SJSA1 (cell line): Measurements from ENCODE around the gene NAV2. TPM values are rescaled to one million over a fixed set of nuclear protein-coding genes. Genes with fewer than 3 reads are reported as not detected.

Source experiments
- DNase-seq, 2 experiments: peaks; one replicate each; pipeline ENCODE4 v3.0.0-alpha.2; 2015 to 2020; ENCODE audit warnings: low spot score in 2 of 2, low read depth in 1 of 2
- H3K27ac ChIP-seq: fragments of 250-450 bp; sonication (Bioruptor Pico); 2 replicates; pipeline ENCODE4 v1.5.1; 2020; ENCODE audit warnings: mild to moderate bottlenecking, moderate library complexity
- H3K27me3 ChIP-seq: fragments of 250-450 bp; sonication (Bioruptor Pico); replicated peaks from 2 replicates; pipeline ENCODE4 v1.5.1; 2020; ENCODE audit warnings: mild to moderate bottlenecking, moderate library complexity
- H3K36me3 ChIP-seq: fragments of 250-450 bp; sonication (Bioruptor Pico); 2 replicates; pipeline ENCODE4 v1.5.1; 2020; ENCODE audit warnings: mild to moderate bottlenecking
- H3K4me1 ChIP-seq: fragments of 250-450 bp; sonication (Bioruptor Pico); replicated peaks from 2 replicates; pipeline ENCODE4 v1.6.1; 2021; ENCODE audit warnings: mild to moderate bottlenecking
- H3K4me3 ChIP-seq: fragments of 250-450 bp; sonication (Bioruptor Pico); 2 replicates; pipeline ENCODE4 v1.5.1; 2020; ENCODE audit warnings: mild to moderate bottlenecking
- H3K9me3 ChIP-seq: fragments of 250-450 bp; sonication (Bioruptor Pico); replicated peaks from 2 replicates; pipeline ENCODE4 v1.5.1; 2020; ENCODE audit warnings: mild to moderate bottlenecking
- total RNA-seq: library from RNA; depleted of rRNA; stranded (reverse); fragments of >200 nt; shearing (Covaris generic); gene quantifications from 2 replicates; pipeline ENCODE4 v1.2.3, GENCODE V29; 2014

The NAV2 gene
- total RNA-seq, 1 experiment from 2014 or later, result 2.6 TPM

GRCh38 chr11:20156280-20156875 lies 443.7 kb downstream of the NAV2 start:
- no peak overlapping the region for H3K27ac ChIP-seq
- H3K27me3 ChIP-seq, result peaks cover 67% of the 10 kb centered on the region
- H3K4me1 ChIP-seq, result no peaks in the 10 kb centered on the region
- no peak for DNase-seq
- no peaks in the 10 kb centered on the region for H3K36me3 ChIP-seq
- H3K9me3 ChIP-seq, result peaks cover 7% of the 10 kb centered on the region
- no peak overlapping the region for H3K4me3 ChIP-seq

- peaks cover 70% of the 10 kb centered on the region for H3K27me3 ChIP-seq
- no peaks in the 10 kb centered on the region for H3K4me1 ChIP-seq
- no peak overlapping the region for H3K4me3 ChIP-seq
- H3K27ac ChIP-seq, result no peak overlapping the region
- H3K9me3 ChIP-seq, result peaks cover 7% of the 10 kb centered on the region
- H3K36me3 ChIP-seq, result no peaks in the 10 kb centered on the region
- no peak for DNase-seq
Measured at GRCh38 chr11:20156876-20157613, 444.4 kb downstream of the NAV2 start.

GRCh38 chr11:20157728-20158127 lies 445.1 kb downstream of the NAV2 start:
- H3K27me3 ChIP-seq, result peaks cover 74% of the 10 kb centered on the region
- no peak for DNase-seq
- no peak overlapping the region for H3K27ac ChIP-seq
- H3K4me1 ChIP-seq, result no peaks in the 10 kb centered on the region
- no peak overlapping the region for H3K4me3 ChIP-seq
- H3K9me3 ChIP-seq, result peaks cover 7% of the 10 kb centered on the region
- H3K36me3 ChIP-seq, result no peaks in the 10 kb centered on the region

DNA sequence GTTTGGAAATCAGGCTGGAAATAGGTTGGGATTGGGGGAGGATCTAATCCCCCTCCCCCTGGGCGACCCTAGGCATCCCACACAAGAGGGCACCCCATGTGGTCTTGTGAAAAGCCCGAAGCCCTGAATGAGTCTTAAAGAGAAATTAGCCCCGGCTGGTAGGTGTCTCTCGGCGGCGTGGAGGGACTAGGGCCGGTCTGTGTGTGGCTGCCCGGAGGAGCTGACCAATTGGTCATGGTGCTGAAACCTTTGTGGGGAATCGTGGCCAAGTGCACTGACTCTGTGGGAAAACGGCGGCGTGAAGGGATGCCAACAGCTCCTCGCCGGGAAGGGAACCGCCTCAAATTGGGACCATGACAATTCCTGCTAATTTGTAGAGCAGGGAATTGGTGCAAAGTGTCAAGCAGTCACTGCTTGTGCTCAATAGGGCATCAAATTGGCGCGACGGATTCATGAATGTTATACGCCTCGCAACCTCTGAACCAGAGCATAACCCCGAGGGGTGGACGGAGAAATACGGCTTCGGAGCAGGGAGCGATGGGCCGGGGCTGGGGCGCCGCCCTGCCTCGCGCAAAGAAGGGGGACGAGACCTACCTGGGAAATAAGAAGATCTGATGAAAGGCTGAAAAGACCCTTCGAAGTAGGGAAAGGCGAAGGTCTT lies 446.1 kb downstream of the NAV2 start:
- Histone ChIP-seq H3K27me3 (peaks cover 82% of the 10 kb centered on the region), H3K36me3 (no peaks in the 10 kb centered on the region), H3K27ac (no peak overlapping the region), H3K9me3 (peaks cover 7% of the 10 kb centered on the region), H3K4me3 (no peak overlapping the region), H3K4me1 (peaks cover 6% of the 10 kb centered on the region)
- peak; percentile 12 to 56 for DNase-seq

DNA sequence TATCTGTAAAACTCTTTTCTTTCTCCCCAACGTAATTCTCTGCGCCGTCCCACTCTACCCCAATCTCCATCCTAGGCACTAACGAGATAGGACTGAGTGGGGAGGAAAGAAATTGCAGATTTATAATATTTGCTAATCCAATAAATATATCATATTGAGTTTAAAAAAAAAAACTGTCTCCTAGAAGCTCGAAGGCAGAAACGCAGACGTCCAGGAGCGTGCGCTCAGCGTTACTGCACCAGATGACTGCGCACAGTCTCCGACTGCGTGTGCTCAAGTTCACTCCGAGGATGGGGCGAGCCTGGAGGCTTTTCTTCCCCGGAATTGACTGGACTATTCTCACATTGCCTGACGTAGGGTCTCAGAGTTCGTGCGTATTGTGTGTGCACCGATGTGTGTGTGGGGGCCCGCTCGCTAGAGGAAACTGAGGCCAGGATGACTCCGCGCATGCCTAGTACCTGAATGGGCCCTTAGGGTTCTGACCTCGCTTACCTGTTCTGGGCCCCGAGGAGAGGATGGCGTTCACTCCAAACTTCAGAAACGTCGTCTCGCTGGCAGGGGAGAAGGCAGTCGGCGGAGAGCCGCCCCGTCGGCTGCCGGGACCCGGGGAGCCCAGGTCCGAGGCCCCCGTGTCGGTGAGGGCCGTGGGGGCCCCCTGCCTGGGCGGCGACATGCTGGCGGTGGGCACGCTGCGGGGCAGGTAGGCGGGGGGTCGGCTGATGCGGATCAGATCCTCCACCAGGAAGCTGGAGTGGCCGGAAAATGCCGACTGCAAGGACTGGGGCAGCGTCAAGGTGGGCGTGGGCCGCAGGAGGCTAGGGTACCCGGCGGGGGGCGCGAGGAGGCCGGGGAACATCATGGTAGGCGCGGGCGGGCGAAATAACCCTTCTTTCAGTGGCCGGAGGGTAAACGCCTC lies 447.1 kb downstream of the NAV2 start:
- peaks cover 83% of the 10 kb centered on the region for H3K27me3 ChIP-seq
- no peaks in the 10 kb centered on the region for H3K36me3 ChIP-seq
- no peak overlapping the region for H3K27ac ChIP-seq
- peaks cover 6% of the 10 kb centered on the region for H3K4me1 ChIP-seq
- H3K9me3 ChIP-seq, result peaks cover 7% of the 10 kb centered on the region
- no peak overlapping the region for H3K4me3 ChIP-seq
- DNase-seq, result no peak

GRCh38 chr11:20160425-20161229 lies 448.0 kb downstream of the NAV2 start, which contains the start of gene DBX1:
TSS of gene DBX1 (minus strand) at chr11:20160475. CDS start at chr11:20160324, 151 bp downstream.
- Histone ChIP-seq H3K27ac (no peak within 1 kb of the TSS), H3K9me3 (peaks cover 7% of the 10 kb centered on the region), H3K4me3 (no peak within 1 kb of the TSS), H3K27me3 (peaks cover 92% of the 10 kb centered on the region), H3K4me1 (peaks cover 6% of the 10 kb centered on the region), H3K36me3 (no peaks in the 10 kb centered on the region)
- DNase-seq, result no peak

DNA sequence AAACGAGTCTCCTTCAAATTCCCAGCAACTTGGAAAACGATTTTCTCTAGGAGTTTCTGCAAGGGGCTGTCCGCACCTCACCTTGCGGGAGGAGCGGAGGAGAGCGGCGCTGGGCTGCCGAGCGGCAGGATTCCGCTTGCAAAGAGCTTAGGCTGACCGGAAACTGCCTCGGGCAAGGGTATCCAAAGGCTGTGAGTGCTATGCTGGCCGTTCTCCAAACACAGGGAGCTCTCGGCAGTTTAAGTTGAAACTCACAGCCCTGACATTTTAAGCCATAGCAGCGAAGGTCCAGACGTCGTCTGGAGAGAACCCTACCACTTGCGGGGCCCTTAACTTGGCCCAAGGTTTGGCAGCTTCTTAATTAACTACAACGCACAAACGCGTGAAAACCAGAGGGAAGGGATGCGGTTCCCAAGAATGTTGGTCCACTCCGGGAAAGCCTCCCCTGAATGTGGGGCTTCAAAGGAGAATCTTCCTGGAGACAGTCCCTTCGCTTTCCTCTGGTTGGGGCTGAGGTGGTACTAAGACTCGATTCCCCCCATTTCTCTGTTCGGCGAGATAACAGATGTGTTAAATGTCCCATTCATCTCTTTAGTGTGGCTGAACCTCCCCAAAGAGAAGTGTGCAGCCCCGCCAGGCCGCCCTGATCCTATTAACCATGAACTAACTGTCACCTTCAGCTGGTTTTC lies 448.7 kb downstream of the NAV2 start:
- peaks cover 7% of the 10 kb centered on the region; the same call in 1 of the 2 replicates for H3K9me3 ChIP-seq
- H3K4me1 ChIP-seq, result peaks cover 6% of the 10 kb centered on the region
- peaks cover 87% of the 10 kb centered on the region for H3K27me3 ChIP-seq
- H3K4me3 ChIP-seq, result no peak overlapping the region
- no peak overlapping the region for H3K27ac ChIP-seq
- no peak for DNase-seq
- no peaks in the 10 kb centered on the region for H3K36me3 ChIP-seq

DNA sequence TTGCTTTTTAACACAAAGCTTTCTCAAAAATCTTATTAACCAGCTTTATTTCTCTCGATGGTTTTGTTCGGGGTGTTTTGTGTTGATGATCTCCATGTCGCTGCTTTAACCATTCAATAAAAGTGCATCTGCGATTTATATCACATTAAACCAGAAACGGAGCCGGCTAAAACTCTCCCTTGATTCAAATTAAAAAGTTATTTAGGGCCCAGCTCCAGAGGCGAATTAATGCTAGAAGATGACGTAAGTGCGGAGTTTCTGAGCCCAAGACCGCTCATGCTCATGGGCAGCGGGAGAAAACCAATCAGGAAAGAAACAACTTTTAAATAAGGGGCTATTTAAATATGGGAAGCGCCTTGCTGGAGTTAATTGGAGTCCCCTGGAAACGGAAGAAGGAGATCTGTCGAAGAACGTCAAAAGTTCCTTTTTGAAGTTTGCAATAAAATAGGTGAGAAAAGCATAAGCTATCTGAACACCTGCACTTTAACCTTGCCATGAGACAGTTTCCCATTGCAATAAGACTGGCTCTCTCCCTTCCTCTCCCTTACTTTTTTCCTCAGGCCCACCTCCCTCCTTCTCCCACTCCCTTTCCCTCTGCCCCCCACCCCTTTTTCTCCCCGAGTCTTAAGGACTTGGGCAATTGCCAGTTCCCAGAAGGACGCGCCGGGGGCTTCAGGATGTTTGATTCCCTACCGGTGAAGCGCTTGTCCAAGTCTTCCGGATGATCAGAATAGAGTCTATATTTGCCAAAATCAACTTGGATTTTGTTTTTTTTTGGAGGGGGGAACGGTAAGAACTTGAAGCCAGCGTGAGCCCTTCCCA lies 449.5 kb downstream of the NAV2 start:
- no peaks in the 10 kb centered on the region for H3K36me3 ChIP-seq
- H3K27ac ChIP-seq, result no peak overlapping the region
- H3K27me3 ChIP-seq, result peaks cover 88% of the 10 kb centered on the region
- peaks cover 6% of the 10 kb centered on the region for H3K4me1 ChIP-seq
- DNase-seq, result no peak
- H3K4me3 ChIP-seq, result no peak overlapping the region
- H3K9me3 ChIP-seq, result peaks cover 7% of the 10 kb centered on the region; the same call in 1 of the 2 replicates

DNA sequence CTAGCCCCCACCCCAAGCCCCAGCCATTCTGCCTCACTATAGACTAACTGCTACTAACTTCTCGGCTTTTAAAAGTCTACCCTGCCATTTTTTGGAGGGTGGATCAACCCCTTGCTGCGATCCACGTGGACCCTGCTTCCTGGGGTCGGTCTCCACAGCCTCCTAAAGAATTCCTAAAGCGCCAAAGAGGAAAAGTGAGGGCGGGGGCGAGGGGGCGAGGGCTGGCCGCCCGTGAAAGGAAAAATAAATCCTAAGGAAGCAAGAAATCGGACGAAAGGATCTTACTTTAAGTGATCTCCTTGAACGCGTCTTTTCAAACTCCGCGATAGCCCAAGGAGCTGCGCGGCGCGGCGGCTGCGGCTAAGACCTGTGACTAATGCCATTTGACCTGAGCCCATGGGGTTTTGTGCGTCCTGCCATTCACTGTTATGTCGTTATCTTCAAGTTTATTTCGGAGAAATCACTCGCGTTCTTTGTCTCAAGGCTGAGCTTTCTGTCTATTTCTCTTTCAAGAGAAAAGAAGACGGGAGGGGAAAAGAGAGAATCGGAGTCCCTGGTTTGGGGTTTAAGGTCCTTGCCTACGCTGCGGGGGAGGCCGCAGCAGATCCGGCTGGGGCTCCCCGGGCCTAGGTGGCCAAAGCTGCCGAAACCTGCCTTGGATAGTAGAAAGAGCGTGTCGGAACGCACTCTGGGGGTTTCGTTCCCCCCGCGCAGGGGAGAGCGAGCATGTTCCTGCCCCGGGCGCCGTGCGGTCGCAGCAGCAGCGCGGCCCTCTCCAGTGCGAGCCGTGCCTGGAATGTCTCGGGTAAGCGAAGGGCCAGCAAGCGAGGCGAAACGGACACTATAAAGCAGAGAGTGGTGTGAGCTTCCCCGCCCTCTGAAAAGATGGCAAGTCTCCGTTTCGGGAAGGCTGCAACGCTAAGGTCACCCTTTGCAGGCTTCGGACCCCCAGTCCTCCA lies 450.5 kb downstream of the NAV2 start:
- peaks cover 7% of the 10 kb centered on the region; the same call in 1 of the 2 replicates for H3K9me3 ChIP-seq
- no peak overlapping the region for H3K27ac ChIP-seq
- H3K27me3 ChIP-seq, result peaks cover 83% of the 10 kb centered on the region
- H3K4me1 ChIP-seq, result peaks cover 6% of the 10 kb centered on the region
- no peaks in the 10 kb centered on the region for H3K36me3 ChIP-seq
- H3K4me3 ChIP-seq, result no peak overlapping the region
- peak in 1 of 2 experiments; percentile 12 for DNase-seq

DNA sequence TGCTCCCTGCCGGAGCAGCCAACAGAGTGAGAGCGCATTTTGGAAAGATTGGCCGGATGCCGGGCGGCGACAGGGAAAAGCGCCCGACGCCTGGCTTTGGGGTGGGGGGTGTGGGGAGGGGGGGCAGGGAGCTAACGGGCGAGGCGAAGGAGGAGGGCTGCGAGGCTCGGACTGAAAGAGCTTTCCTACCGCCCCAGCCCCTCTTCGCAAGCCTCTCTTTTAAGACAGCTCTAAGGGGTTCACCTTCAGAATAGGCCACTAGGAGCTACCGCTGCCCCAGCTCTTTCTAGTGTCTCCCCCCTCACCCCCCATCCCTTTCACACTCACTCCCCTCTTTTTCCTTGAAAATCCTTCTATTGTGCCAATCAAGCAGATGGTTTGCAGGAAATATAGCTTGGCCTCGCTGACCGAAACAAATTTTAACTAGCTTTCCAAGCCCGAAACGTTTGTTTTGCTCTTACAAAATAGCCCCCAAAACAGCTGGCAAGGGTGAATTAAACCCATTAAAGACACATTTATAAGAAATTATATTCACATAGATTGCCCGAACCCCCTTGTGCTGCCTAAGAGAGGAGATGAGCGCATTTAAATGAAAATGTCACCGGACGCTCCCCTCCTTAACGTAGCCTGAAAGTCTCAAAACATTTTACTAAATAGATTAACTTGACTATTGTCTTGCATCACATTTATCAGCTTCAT lies 451.3 kb downstream of the NAV2 start:
- Histone ChIP-seq H3K27ac (no peak overlapping the region), H3K4me1 (peaks cover 6% of the 10 kb centered on the region), H3K36me3 (no peaks in the 10 kb centered on the region), H3K4me3 (no peak overlapping the region), H3K27me3 (peaks cover 75% of the 10 kb centered on the region), H3K9me3 (peaks cover 2% of the 10 kb centered on the region; the same call in 1 of the 2 replicates)
- no peak for DNase-seq
